GM19035 (cell line): ENCODE measurements around the gene ACOT7.
"Not testable (repeated sequence)": the region's sequence is repeated elsewhere in the genome, so short reads cannot be mapped to it uniquely, and the experiment has no call there.

ENCODE experiments used
- ATAC-seq: cut with Tn5 transposase; IDR thresholded peaks from one replicate; pipeline ENCODE4 v1.9.1; 2021; ENCODE audit not compliant: unreplicated experiment

Gene ACOT7

DNA sequence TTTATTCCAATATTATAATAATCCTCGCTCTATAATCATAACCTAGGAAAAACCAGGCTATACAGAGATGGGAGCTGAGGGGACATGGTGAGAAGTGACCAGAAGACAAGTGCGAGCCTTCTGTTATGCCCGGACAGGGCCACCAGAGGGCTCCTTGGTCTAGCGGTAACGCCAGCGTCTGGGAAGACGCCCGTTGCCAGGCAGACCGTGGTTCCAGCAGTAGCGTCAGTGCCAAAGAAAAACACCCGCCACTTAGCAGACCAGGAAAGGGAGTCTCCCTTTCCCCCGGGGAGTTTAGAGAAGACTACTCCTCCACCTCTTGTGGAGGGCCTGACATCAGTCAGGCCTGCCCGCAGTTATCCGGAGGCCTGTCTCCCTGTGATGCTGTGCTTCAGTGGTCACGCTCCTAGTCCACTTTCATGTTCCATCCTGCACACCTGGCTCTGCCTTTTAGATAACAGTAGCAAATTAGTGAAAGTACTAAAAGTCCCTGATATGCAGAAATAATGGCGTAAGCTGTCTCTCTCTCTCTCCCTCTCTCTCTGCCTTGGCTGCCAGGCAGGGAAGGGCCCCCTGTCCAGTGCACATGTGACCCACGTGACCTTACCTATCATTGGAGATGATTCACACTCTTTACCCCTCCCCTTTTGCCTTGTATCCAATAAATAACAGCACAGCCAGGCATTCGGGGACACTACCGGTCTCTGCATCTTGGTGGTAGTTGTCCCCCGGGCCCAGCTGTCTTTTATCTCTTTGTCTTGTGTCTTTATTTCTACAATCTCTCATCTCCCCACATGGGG, 30.3 kb downstream of the ACOT7 start:
- ATAC-seq = not testable (repeated sequence)

DNA sequence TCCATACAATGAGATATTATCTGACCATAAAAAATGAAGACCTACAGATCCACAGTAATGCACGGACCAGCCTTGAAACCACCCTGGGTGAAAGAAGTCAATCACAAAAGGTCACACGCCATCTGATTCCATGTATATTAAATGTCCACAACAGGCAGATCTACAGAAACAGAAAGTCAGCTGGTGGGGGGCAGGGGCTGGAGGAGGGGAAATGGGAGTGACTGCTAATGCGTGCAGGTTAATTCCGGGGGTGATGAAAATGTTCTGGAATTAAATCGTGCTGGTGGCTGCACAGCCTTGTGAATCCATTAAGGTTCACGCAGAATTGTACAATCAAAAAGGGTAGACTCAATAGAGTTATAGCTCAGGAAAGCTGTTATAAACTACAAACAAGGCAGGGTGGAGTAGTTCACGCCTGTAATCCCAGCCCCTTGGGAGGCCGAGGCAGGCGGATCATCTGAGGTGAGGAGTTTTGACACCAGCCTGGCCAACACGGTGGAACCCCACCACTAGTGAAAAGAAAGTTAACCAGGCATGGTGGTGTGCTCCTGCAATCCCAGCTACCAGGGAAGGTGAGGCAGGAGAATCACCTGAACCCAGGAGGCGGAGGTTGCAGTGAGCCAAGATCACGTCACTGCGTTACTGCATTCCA, 32.3 kb downstream of the ACOT7 start:
- ATAC-seq = no peak

DNA sequence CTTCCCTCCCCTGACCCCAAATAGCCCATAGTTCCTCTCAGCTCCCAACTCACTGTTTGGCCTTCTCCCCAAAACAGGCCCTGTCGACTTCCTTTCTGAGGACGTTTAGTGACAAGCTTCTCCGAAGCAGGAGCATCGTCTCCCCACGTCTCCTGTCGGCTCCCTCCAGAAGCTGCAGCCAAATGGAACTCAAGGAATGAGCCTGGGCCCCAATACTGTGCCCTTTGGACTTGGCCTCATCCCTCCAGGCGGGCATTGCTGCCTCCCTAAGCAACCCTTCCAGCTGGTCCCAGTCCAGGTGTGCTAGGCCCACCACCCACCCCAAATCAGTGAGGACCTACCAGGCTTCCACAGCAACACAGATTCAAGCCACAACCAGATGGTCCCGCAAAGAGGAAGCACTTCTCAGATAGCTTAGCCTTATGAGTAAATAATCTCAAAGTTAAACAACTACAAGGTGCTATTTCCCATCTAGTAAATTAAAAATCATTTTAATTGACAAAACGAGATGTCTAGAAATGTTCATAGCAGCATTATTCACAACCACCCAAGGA, 33.0 kb downstream of the ACOT7 start:
- no peak for ATAC-seq

DNA sequence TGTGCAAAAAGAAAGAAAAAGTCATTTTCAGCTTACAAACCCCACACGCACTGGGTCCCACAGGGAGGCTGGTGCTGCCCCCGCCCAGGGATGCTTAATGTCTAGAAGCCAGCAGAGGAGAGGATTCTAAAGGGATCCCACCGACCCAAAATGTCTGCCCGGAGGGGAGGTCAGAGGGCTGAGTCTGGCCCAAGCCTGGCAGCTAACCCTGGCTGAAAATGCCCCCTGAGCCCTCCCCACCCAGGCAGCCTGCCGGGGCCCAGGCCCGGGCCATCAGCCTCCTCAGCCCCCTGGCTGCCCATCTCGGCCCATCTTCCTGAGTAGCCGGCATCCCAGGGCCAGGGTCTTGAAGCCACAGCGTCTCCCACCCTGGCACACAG, 33.5 kb downstream of the ACOT7 start:
- ATAC-seq = peak; percentile 8

- ATAC-seq = peak; percentile 73
Measured at GRCh38 chr1:6359216-6360116, 34.1 kb downstream of the ACOT7 start.

- no peak for ATAC-seq
Measured at GRCh38 chr1:6358757-6359201, 34.8 kb downstream of the ACOT7 start.

DNA sequence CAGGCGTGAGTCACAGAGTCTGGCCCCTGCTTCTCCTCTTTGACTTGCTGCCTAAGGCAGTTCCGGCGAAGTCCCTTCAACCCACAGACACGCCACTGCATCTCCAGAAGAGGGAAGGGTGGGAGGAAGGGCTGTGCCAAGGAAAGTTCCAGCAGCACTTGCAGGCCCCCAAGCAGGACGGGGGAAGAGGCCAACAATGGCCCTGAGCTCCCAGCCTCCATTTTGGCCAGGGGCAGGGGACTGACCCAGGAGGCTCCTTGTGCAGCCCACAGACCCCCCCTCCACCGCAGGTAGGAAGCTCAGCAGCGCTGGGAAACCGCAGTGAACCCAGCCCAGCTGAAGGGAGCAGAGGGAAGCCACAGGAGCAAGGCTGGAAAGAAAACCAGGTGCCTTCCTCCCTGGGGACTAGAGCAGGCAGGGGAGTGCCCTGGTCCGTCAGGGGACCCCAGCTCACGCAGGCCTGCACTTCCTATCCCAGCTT, 35.4 kb downstream of the ACOT7 start:
- no peak for ATAC-seq

DNA sequence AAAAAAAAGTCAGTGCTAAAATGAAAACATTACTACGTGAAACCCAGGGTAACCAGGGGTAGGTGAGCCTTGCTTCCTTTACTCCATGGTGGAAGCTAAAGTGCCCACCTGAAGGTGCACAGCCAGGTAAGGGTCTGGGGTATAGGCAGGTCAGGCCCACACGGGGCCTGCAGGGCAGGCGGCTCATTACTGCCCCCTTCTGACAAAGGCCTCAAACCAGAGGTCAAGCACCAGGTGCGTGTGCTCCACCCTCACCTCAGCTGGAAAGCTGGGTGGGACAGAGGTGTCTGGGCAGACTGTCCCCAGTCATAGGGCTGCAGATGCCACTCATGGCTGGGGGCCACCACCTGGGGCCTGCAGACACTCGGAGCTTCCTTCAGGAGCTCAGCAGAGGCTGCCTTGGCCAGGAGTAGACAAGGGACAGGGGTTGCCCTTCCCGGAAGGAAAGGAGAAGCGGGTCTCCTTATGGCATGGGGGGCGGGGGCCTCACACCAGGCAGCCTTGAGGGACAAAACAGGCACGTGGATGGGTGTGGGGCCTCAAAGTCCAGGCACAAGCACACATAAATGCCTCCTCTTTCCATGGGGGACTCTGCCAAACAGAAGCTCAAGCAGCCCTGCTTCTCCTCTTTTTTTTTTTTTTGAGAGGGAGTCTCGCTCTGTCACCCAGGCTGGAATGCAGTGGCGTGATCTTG, 36.2 kb downstream of the ACOT7 start:
- no peak for ATAC-seq

DNA sequence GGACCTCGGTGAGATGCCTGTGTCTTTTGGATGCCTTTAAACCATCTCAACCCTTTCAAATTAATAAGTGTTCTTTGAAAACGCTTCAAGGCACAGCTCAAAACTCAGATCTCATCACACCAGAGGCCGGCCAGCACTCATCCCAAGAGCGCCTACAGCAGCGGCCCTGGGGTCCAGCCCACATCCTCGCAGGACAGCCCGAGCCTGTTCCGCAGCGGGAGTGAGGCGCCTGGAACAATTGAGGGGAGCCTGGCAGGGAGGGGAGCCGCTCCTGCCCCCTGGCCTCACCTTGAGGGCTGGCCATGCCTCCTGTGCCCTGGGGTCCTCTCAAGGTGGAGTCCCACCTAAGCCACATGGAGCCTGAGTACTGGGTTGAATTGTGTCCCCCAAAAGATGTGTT, 37.9 kb downstream of the ACOT7 start:
- no peak for ATAC-seq

GRCh38 chr1:6354659-6355317, 38.8 kb downstream of the ACOT7 start:
- ATAC-seq = no peak

DNA sequence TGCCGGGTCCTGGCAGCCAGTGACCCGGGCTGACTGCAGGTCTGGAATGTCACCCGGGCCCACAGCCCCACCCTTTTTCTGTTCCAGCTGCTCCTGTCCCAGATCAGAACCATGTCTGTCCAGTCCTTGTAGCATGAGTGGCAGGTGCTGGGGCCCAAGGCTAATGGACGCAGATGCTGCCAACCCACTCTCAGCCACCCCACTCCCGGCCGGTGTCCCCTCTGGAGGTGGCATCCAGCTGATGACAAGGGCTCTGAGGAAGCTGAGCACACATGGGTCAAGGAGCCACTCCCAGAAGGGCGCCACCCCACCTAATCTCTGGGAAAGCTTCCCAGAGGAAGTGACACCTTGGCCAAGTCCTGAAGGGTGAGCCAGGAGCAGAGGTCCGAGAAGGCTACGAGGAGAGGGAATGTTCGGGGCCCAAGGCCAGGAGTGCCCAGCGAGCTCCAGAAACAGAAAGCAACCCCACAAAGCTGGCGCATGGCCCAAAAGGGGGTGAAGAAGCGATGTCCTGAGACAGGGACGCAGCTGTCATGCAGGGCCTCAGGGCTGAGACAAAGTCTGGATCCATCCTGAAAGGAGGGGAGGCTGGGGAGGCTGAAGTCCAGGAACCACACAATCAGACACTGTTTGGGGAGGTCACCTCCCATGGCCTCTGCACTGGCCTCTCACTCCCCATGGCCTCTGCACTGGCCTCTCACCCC, 39.5 kb downstream of the ACOT7 start:
- no peak for ATAC-seq

DNA sequence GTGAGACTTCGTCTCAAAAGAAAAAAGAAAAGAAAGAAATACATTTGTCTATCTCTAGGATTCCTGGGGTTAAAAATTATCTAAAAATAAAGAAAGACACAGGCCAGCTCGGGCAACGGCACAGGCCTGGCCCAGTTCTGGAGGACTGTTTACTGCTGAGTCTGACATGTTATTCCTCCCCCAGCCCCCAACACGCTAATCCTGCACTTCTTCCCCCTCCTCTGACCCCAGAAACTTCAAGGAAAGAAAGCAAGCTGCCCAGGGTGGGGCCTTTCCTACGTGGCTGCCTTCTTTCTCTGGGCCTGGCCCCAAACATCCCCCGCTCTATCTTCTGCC, 40.0 kb downstream of the ACOT7 start:
- no peak for ATAC-seq

DNA sequence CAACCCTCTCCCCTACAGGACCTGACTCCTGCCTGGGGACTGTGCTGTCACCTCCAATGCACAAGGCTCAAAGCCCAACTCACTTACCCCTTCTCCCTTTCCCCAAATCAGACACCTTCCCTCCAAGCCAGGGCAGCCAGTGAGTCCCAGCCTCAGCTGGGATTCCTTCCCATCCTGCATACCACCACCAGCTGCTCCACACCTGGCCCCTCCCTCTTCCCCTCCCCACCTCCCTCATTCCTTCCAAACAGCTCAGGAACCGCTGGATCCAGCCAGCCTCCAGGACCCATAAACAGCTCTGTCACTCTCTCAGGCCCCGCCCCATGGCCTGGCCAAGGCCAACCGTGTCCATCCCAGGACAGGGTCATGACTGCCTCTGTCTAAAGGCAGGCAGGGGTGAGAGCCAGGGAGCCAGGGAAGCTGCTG, 41.4 kb downstream of the ACOT7 start:
- no peak for ATAC-seq

GRCh38 chr1:6351480-6352137, 42.0 kb downstream of the ACOT7 start:
- no peak for ATAC-seq

DNA sequence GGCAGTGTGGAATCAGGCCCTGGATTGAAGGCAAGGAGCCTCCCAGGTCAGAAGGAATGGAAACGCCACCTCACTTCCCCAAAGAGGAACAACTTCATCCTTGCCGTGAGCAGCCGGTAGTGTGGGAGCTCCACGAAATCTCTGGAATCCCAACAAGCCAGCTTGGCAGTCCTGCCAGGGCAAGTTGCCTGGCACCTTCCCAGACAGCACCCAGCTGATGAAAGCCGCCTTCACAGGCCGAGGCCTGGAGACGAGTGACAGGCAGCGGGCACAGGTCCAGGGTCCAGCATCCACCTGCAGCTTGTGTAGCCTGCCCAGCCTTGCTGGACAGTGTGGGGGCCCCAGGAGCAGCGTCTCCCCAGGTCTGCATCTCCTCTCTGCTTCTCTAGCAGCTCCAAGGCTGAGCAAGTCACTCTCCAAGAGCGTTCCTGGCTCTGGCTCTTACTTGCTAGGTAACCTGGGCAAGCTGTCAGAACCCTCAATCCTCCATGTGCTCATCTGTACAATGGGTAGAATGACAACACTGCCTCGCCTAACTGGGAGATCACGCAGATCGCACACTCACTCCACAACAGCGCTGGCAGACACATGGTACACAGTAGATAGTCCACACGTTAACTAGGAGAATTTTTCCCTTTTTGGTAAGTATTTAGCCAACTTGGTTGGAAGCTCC, 43.0 kb downstream of the ACOT7 start:
- no peak for ATAC-seq

- no peak for ATAC-seq
Measured at GRCh38 chr1:6349254-6349943, 44.2 kb downstream of the ACOT7 start.

- ATAC-seq = no peak
Measured at GRCh38 chr1:6348511-6349191, 44.9 kb downstream of the ACOT7 start.
